ENCODE measurements around the gene ITGAE. TPM values are rescaled to one million over a fixed set of nuclear protein-coding genes. Genes with fewer than 3 reads are reported as not detected.

The ITGAE gene
- polyA plus RNA-seq, 3 donors, result 66.6 to 102 (median 78.8) TPM

- Histone ChIP-seq H3K4me3 (replicated peaks in 1 of 3; ENCODE audit: low read depth in 2 of 3, low read length in 3 of 3) (no peak overlapping the region), H3K9ac (ENCODE audit: insufficient read depth, low read length, poor library complexity, severe bottlenecking) (no peak overlapping the region), H4K20me1 (ENCODE audit: insufficient read depth, low read length) (no peaks in the 10 kb centered on the region), H3K36me3 (replicated peaks in 1 of 2; ENCODE audit: control insufficient read depth in 1 of 2, insufficient read depth in 2 of 2, low read length in 2 of 2) (no peaks in the 10 kb centered on the region), H3K9me3 (replicated peaks in 1 of 2; ENCODE audit: control insufficient read depth in 1 of 2, insufficient read depth in 1 of 2, low read length in 2 of 2) (peaks cover 4 to 12% of the 10 kb centered on the region in 2 donors), H2AFZ (ENCODE audit: insufficient read depth, low read depth, low read length, poor library complexity, severe bottlenecking) (no peak overlapping the region), H3K27ac (ENCODE audit: low read depth in 1 of 2, low read length in 2 of 2) (no peak overlapping the region), H3K27me3 (ENCODE audit: control insufficient read depth in 2 of 2, insufficient read depth in 2 of 2, low read length in 2 of 2) (no peaks in the 10 kb centered on the region), H3K4me1 (ENCODE audit: control insufficient read depth in 1 of 2, insufficient read depth in 2 of 2, low read length in 2 of 2) (peaks cover 4 to 17% of the 10 kb centered on the region in 2 donors), H3K4me2 (replicated peaks; ENCODE audit: extremely low read depth, low read length, poor library complexity, severe bottlenecking) (no peak overlapping the region), H3K79me2 (ENCODE audit: insufficient read depth, low read length) (no peaks in the 10 kb centered on the region)
- Mint-ChIP-seq H3K27ac (no peak overlapping the region), H3K4me3 (no peak overlapping the region), H3K9me3 (peaks cover 6 to 11% (median 7%) of the 10 kb centered on the region in 7 donors), H3K36me3 (peaks cover 0 to 1% of the 10 kb centered on the region in 2 donors), H3K27me3 (ENCODE audit: low read depth in 3 of 3) (peaks cover 0 to 2% (median 0%) of the 10 kb centered on the region in 3 donors), H3K4me1 (peaks cover 14% of the 10 kb centered on the region)
- WGBS (ENCODE audit: insufficient coverage), result 89% methylated on average over 2 of the region's 6 CpGs
- intact Hi-C loops (cut with micrococcal nuclease), result loop anchor here in 1 of 2 donors (10.0 kb wide), 1 partner anchor 65 kb away; no protein-coding TSS in a partner anchor
- TF ChIP-seq CTCF (IDR thresholded peaks at IDR 0.05), result no peak
- DNase-seq, result no peak
These were observed 41.3 kb downstream of the ITGAE start for GRCh38 chr17:3759597-3760216.

GRCh38 chr17:3755335-3756030, 45.5 kb downstream of the ITGAE start:
- peak overlapping the region; percentile 40 for H3K9ac ChIP-seq (ENCODE audit: insufficient read depth, low read length, poor library complexity, severe bottlenecking)
- Mint-ChIP-seq H3K4me3 (no peak overlapping the region), H3K4me1 (peaks cover 7% of the 10 kb centered on the region), H3K27me3 (ENCODE audit: low read depth in 3 of 3) (peaks cover 1 to 4% (median 3%) of the 10 kb centered on the region in 3 donors), H3K36me3 (peaks cover 0 to 1% of the 10 kb centered on the region in 2 donors), H3K9me3 (peaks cover 6 to 11% (median 7%) of the 10 kb centered on the region in 7 donors), H3K27ac (peak overlapping the region in 2 of 7 donors; percentile 8 to 77)
- peaks cover 4 to 12% of the 10 kb centered on the region in 2 donors for H3K9me3 ChIP-seq (replicated peaks in 1 of 2; ENCODE audit: control insufficient read depth in 1 of 2, insufficient read depth in 1 of 2, low read length in 2 of 2)
- H3K36me3 ChIP-seq (replicated peaks in 1 of 2; ENCODE audit: control insufficient read depth in 1 of 2, insufficient read depth in 2 of 2, low read length in 2 of 2), result no peaks in the 10 kb centered on the region
- TF ChIP-seq CTCF (IDR thresholded peaks at IDR 0.05), result no peak
- H4K20me1 ChIP-seq (ENCODE audit: insufficient read depth, low read length), result no peaks in the 10 kb centered on the region
- H3K4me2 ChIP-seq (replicated peaks; ENCODE audit: extremely low read depth, low read length, poor library complexity, severe bottlenecking), result peak overlapping the region; percentile 64
- no peak for DNase-seq
- H3K27me3 ChIP-seq (ENCODE audit: control insufficient read depth in 2 of 2, insufficient read depth in 2 of 2, low read length in 2 of 2), result no peaks in the 10 kb centered on the region
- H3K4me3 ChIP-seq (replicated peaks in 1 of 3; ENCODE audit: low read depth in 2 of 3, low read length in 3 of 3), result peak overlapping the region in 1 of 3 experiments; percentile 44
- H2AFZ ChIP-seq (ENCODE audit: insufficient read depth, low read depth, low read length, poor library complexity, severe bottlenecking), result peak overlapping the region; percentile 83
- no peaks in the 10 kb centered on the region for H3K79me2 ChIP-seq (ENCODE audit: insufficient read depth, low read length)
- peaks cover 6 to 11% of the 10 kb centered on the region in 2 donors for H3K4me1 ChIP-seq (ENCODE audit: control insufficient read depth in 1 of 2, insufficient read depth in 2 of 2, low read length in 2 of 2)
- WGBS (ENCODE audit: insufficient coverage), result 68% methylated on average over 14 of the region's 20 CpGs
- no peak overlapping the region for H3K27ac ChIP-seq (ENCODE audit: low read depth in 1 of 2, low read length in 2 of 2)
- intact Hi-C loops (cut with micrococcal nuclease), result no loop called here
